Fibroblast of lung (primary cell): ENCODE results near the gene GALNT8.

Experiments used
- CTCF ChIP-seq, 2 donors: IDR thresholded peaks in 1 of 2; conservative IDR thresholded peaks in 1 of 2; 1 replicate in 1 of 2; 2 replicates in 1 of 2; pipeline ENCODE4 v1.5.1; 2011 to 2012; ENCODE audit warnings: low read length in 2 of 2, control low read depth in 1 of 2, inconsistent platforms in 1 of 2, low read depth in 1 of 2, mild to moderate bottlenecking in 1 of 2
- EZH2 ChIP-seq: IDR thresholded peaks from 2 replicates; pipeline ENCODE4 v1.5.1; 2012; ENCODE audit warnings: low read length, control low read depth, mild to moderate bottlenecking; ENCODE audit errors: missing control alignments

- no peak for TF ChIP-seq CTCF (conservative IDR thresholded peaks at IDR 0.05 in 1 of 2, IDR thresholded peaks at IDR 0.05 in 1 of 2; ENCODE audit: low read depth in 1 of 2, low read length in 2 of 2)
- TF ChIP-seq EZH2: no peak
Observed at GRCh38 chr12:4768341-4768740, 48.1 kb downstream of the GALNT8 start.
